SU-DHL-6 (cell line): ENCODE data around the gene C21orf58.

ENCODE experiments used
- H2AFZ ChIP-seq: fragments of 200-600 bp; sonication (generic); 2 replicates; pipeline ENCODE4 v1.6.1; 2014; ENCODE audit warnings: low read depth, mild to moderate bottlenecking, moderate library complexity, mixed read lengths, antibody characterized with exemption, low read length; ENCODE audit not compliant: severe bottlenecking
- H3F3A ChIP-seq: fragments of 200-600 bp; shearing (Covaris generic); 2 replicates; pipeline ENCODE4 v1.6.0; 2016; ENCODE audit warnings: antibody characterized with exemption, mild to moderate bottlenecking; ENCODE audit not compliant: insufficient read depth
- H3K27ac ChIP-seq: fragments of 200-600 bp; sonication (generic); 2 replicates; pipeline ENCODE4 v1.5.1; 2016; ENCODE audit warnings: low read depth, mild to moderate bottlenecking, low read length, moderate library complexity, mixed read lengths
- H3K27me3 ChIP-seq: fragments of 200-600 bp; sonication (generic), shearing (Covaris generic); 2 replicates; pipeline ENCODE4 v1.6.0; 2014; ENCODE audit warnings: mild to moderate bottlenecking, low read length
- H3K36me3 ChIP-seq: fragments of 200-600 bp; sonication (generic); 2 replicates; pipeline ENCODE4 v1.6.1; 2014; ENCODE audit warnings: mild to moderate bottlenecking, low read length, mixed read lengths
- H3K4me2 ChIP-seq: fragments of 300-600, 200-600 bp; shearing (Covaris generic), sonication (generic); 2 replicates; pipeline ENCODE4 v1.6.0; 2014; ENCODE audit warnings: low read length, low read depth, mild to moderate bottlenecking; ENCODE audit not compliant: poor library complexity, severe bottlenecking
- H3K4me3 ChIP-seq: fragments of 200-600 bp; sonication (generic); 2 replicates; pipeline ENCODE4 v1.5.1; 2014; ENCODE audit warnings: antibody characterized with exemption, low read length, mild to moderate bottlenecking, mixed read lengths; ENCODE audit not compliant: insufficient read depth, poor library complexity, severe bottlenecking
- H3K79me2 ChIP-seq: fragments of 200-600 bp; sonication (generic); 2 replicates; pipeline ENCODE4 v1.6.1; 2014; ENCODE audit warnings: mild to moderate bottlenecking, low read length, moderate library complexity; ENCODE audit not compliant: insufficient read depth
- H3K9ac ChIP-seq: fragments of 200-600 bp; sonication (generic); 2 replicates; pipeline ENCODE4 v1.7.0; 2014; ENCODE audit warnings: mild to moderate bottlenecking, low read length
- H3K9me2 ChIP-seq: fragments of 200-600 bp; sonication (generic); replicated peaks from 2 replicates; pipeline ENCODE4 v1.6.1; 2014; ENCODE audit warnings: low read length; ENCODE audit not compliant: insufficient read depth
- H3K9me3 ChIP-seq: fragments of 200-600 bp; sonication (generic); 2 replicates; pipeline ENCODE4 v1.6.1; 2014; ENCODE audit warnings: low read length, mixed read lengths; ENCODE audit not compliant: insufficient read depth
- H4K20me1 ChIP-seq: fragments of 200-600 bp; sonication (generic); 2 replicates; pipeline ENCODE4 v1.6.1; 2014; ENCODE audit warnings: low read depth, mild to moderate bottlenecking, antibody characterized with exemption, low read length, moderate library complexity, mixed read lengths
- CTCF ChIP-seq: fragments of 200-600 bp; sonication (generic); IDR thresholded peaks from one replicate; pipeline ENCODE4 v1.5.1; 2017; ENCODE audit warnings: antibody characterized with exemption, mild to moderate bottlenecking, low read length, moderate library complexity; ENCODE audit not compliant: insufficient read depth, poor library complexity, severe bottlenecking
- EZH2phosphoT487 ChIP-seq: fragments of 200-600 bp; sonication (generic), shearing (Covaris generic); conservative IDR thresholded peaks from 2 replicates; pipeline ENCODE4 v1.6.1; 2018; ENCODE audit warnings: mild to moderate bottlenecking, antibody characterized with exemption, low read length, moderate library complexity, mixed read lengths

Gene C21orf58

GRCh38 chr21:46304955-46305354, 18.7 kb downstream of the C21orf58 start:
- H3K36me3 ChIP-seq = peaks cover 12% of the 10 kb centered on the region
- no peak overlapping the region for H3K4me3 ChIP-seq
- H3K79me2 ChIP-seq = no peaks in the 10 kb centered on the region
- no peaks in the 10 kb centered on the region for H3K9me2 ChIP-seq
- no peaks in the 10 kb centered on the region for H3K27me3 ChIP-seq
- H2AFZ ChIP-seq = no peak overlapping the region
- TF ChIP-seq CTCF (no peak), EZH2phosphoT487 (no peak)
- H3K9me3 ChIP-seq = no peaks in the 10 kb centered on the region
- H3K4me2 ChIP-seq = no peak overlapping the region
- H4K20me1 ChIP-seq = no peaks in the 10 kb centered on the region
- no peak overlapping the region for H3K27ac ChIP-seq
- no peaks in the 10 kb centered on the region for H3F3A ChIP-seq
- H3K9ac ChIP-seq = no peak overlapping the region

GRCh38 chr21:46304437-46304836, 19.2 kb downstream of the C21orf58 start:
- no peak overlapping the region for H3K4me3 ChIP-seq
- no peak overlapping the region for H3K27ac ChIP-seq
- no peaks in the 10 kb centered on the region for H3K9me2 ChIP-seq
- TF ChIP-seq CTCF (no peak), EZH2phosphoT487 (no peak)
- no peaks in the 10 kb centered on the region for H4K20me1 ChIP-seq
- no peak overlapping the region for H3K4me2 ChIP-seq
- H3K9me3 ChIP-seq = no peaks in the 10 kb centered on the region
- no peaks in the 10 kb centered on the region for H3K79me2 ChIP-seq
- H2AFZ ChIP-seq = no peak overlapping the region
- H3K27me3 ChIP-seq = no peaks in the 10 kb centered on the region
- H3K36me3 ChIP-seq = peaks cover 12% of the 10 kb centered on the region
- H3F3A ChIP-seq = no peaks in the 10 kb centered on the region
- H3K9ac ChIP-seq = no peak overlapping the region

GRCh38 chr21:46301759-46302158, 21.9 kb downstream of the C21orf58 start:
- Histone ChIP-seq H4K20me1 (no peaks in the 10 kb centered on the region), H3K27me3 (no peaks in the 10 kb centered on the region), H3K36me3 (peaks cover 12% of the 10 kb centered on the region), H2AFZ (no peak overlapping the region), H3F3A (no peaks in the 10 kb centered on the region), H3K9ac (no peak overlapping the region), H3K9me2 (no peaks in the 10 kb centered on the region), H3K4me3 (no peak overlapping the region), H3K27ac (no peak overlapping the region), H3K9me3 (no peaks in the 10 kb centered on the region), H3K79me2 (no peaks in the 10 kb centered on the region), H3K4me2 (no peak overlapping the region)
- TF ChIP-seq EZH2phosphoT487 (no peak), CTCF (no peak)
